ENCODE results near the gene ANKRD13B.

ANKRD13B gene

DNA sequence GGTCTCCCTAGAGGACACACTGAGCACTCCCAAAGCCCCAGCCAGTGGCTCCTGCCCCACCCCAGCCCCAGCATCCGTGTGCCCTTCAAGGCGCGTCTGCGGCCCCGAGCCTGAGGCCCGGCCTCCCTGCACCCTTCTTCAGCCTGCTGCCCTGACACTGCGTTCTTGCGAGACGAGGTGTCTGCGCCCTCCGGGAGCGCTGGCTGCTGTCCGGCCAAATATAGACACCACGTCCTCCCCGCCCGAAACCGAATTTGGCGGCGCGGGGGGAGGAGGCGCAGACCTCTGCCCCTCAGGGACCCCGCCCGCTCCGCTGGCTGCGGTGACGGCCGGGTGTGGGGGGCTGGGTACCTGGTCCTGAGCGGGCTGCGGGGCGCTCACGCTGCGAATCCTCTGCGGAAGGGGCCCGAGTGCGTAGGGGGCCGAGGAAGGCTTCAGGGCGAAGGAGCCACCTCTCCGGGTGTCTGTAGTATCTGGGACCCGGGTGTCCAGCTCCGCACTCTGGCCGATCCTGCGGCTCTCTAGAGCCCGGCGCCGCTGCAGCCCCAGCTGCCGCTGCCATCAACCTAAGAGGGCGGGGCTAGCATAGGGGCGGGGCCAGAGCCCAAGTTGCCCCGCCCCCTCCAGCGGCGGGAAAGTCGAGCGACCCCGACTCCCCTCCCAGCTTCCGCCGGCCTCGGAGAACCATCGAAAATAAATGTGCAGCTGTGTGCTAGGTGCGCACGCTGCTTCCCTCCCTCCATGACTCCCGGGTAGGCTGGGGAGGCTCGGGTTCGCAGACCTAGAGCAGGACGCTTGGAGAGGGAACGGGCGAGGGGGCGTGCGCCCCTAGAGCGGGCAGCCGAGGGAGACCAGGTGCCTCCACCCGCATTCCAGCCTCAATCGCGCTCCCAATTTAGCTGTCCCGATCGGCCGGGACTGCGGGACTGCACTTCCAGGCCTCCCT, 29.7 kb downstream of the ANKRD13B start, which contains the start of gene CORO6 (continued):
- TF ChIP-seq, protein P1, sequence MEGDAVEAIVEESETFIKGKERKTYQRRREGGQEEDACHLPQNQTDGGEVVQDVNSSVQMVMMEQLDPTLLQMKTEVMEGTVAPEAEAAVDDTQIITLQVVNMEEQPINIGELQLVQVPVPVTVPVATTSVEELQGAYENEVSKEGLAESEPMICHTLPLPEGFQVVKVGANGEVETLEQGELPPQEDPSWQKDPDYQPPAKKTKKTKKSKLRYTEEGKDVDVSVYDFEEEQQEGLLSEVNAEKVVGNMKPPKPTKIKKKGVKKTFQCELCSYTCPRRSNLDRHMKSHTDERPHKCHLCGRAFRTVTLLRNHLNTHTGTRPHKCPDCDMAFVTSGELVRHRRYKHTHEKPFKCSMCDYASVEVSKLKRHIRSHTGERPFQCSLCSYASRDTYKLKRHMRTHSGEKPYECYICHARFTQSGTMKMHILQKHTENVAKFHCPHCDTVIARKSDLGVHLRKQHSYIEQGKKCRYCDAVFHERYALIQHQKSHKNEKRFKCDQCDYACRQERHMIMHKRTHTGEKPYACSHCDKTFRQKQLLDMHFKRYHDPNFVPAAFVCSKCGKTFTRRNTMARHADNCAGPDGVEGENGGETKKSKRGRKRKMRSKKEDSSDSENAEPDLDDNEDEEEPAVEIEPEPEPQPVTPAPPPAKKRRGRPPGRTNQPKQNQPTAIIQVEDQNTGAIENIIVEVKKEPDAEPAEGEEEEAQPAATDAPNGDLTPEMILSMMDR (tag by site-specific recombination; IDR thresholded peaks at IDR 0.05), result peak; percentile 19; the same call in 1 of the 2 replicates
- TF ChIP-seq ZNF112 (tag by site-specific recombination; IDR thresholded peaks at IDR 0.05), result no peak
- TF ChIP-seq, protein P2, sequence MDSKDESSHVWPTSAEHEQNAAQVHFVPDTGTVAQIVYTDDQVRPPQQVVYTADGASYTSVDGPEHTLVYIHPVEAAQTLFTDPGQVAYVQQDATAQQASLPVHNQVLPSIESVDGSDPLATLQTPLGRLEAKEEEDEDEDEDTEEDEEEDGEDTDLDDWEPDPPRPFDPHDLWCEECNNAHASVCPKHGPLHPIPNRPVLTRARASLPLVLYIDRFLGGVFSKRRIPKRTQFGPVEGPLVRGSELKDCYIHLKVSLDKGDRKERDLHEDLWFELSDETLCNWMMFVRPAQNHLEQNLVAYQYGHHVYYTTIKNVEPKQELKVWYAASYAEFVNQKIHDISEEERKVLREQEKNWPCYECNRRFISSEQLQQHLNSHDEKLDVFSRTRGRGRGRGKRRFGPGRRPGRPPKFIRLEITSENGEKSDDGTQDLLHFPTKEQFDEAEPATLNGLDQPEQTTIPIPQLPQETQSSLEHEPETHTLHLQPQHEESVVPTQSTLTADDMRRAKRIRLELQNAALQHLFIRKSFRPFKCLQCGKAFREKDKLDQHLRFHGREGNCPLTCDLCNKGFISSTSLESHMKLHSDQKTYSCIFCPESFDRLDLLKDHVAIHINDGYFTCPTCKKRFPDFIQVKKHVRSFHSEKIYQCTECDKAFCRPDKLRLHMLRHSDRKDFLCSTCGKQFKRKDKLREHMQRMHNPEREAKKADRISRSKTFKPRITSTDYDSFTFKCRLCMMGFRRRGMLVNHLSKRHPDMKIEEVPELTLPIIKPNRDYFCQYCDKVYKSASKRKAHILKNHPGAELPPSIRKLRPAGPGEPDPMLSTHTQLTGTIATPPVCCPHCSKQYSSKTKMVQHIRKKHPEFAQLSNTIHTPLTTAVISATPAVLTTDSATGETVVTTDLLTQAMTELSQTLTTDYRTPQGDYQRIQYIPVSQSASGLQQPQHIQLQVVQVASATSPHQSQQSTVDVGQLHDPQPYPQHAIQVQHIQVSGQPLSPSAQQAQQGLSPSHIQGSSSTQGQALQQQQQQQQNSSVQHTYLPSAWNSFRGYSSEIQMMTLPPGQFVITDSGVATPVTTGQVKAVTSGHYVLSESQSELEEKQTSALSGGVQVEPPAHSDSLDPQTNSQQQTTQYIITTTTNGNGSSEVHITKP (tag by site-specific recombination; IDR thresholded peaks at IDR 0.05), result peak; percentile 48; the same call in 1 of the 2 replicates
- no peak for TF ChIP-seq ZNF560 (tag by site-specific recombination; IDR thresholded peaks at IDR 0.05; ENCODE audit: borderline replicate concordance)
- no peak for TF ChIP-seq ZNF266 (tag by site-specific recombination; IDR thresholded peaks at IDR 0.05; ENCODE audit: low read depth)
- no peak for TF ChIP-seq ZNF302 (tag by site-specific recombination; IDR thresholded peaks at IDR 0.05; ENCODE audit: low read depth)
- TF ChIP-seq, protein P3, sequence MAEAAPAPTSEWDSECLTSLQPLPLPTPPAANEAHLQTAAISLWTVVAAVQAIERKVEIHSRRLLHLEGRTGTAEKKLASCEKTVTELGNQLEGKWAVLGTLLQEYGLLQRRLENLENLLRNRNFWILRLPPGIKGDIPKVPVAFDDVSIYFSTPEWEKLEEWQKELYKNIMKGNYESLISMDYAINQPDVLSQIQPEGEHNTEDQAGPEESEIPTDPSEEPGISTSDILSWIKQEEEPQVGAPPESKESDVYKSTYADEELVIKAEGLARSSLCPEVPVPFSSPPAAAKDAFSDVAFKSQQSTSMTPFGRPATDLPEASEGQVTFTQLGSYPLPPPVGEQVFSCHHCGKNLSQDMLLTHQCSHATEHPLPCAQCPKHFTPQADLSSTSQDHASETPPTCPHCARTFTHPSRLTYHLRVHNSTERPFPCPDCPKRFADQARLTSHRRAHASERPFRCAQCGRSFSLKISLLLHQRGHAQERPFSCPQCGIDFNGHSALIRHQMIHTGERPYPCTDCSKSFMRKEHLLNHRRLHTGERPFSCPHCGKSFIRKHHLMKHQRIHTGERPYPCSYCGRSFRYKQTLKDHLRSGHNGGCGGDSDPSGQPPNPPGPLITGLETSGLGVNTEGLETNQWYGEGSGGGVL (tag by site-specific recombination; IDR thresholded peaks at IDR 0.05), result peak; percentile 80
- TF ChIP-seq SETDB1 (IDR thresholded peaks at IDR 0.05; ENCODE audit: insufficient read length, low read length), result no peak
- TF ChIP-seq ZNF514 (tag by site-specific recombination; IDR thresholded peaks at IDR 0.05), result no peak
- no peak for TF ChIP-seq ZBTB21 (tag by site-specific recombination; IDR thresholded peaks at IDR 0.05)
- peak; percentile 55; the same call in 1 of the 2 replicates for TF ChIP-seq KLF1 (tag by site-specific recombination; IDR thresholded peaks at IDR 0.05)
- no peak for TF ChIP-seq KLF7 (tag by site-specific recombination; IDR thresholded peaks at IDR 0.05; ENCODE audit: borderline replicate concordance)
- TF ChIP-seq, protein P4, sequence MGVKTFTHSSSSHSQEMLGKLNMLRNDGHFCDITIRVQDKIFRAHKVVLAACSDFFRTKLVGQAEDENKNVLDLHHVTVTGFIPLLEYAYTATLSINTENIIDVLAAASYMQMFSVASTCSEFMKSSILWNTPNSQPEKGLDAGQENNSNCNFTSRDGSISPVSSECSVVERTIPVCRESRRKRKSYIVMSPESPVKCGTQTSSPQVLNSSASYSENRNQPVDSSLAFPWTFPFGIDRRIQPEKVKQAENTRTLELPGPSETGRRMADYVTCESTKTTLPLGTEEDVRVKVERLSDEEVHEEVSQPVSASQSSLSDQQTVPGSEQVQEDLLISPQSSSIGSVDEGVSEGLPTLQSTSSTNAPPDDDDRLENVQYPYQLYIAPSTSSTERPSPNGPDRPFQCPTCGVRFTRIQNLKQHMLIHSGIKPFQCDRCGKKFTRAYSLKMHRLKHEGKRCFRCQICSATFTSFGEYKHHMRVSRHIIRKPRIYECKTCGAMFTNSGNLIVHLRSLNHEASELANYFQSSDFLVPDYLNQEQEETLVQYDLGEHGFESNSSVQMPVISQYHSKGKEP (tag by site-specific recombination; IDR thresholded peaks at IDR 0.05), result peak; percentile 49; the same call in 1 of the 2 replicates
- peak; percentile 90 for TF ChIP-seq ZBTB17 (tag by site-specific recombination; IDR thresholded peaks at IDR 0.05)
- peak; percentile 46; the same call in 1 of the 2 replicates for TF ChIP-seq ZNF629 (tag by site-specific recombination; IDR thresholded peaks at IDR 0.05)
- TF ChIP-seq, protein P5, sequence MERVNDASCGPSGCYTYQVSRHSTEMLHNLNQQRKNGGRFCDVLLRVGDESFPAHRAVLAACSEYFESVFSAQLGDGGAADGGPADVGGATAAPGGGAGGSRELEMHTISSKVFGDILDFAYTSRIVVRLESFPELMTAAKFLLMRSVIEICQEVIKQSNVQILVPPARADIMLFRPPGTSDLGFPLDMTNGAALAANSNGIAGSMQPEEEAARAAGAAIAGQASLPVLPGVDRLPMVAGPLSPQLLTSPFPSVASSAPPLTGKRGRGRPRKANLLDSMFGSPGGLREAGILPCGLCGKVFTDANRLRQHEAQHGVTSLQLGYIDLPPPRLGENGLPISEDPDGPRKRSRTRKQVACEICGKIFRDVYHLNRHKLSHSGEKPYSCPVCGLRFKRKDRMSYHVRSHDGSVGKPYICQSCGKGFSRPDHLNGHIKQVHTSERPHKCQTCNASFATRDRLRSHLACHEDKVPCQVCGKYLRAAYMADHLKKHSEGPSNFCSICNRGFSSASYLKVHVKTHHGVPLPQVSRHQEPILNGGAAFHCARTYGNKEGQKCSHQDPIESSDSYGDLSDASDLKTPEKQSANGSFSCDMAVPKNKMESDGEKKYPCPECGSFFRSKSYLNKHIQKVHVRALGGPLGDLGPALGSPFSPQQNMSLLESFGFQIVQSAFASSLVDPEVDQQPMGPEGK (tag by site-specific recombination; IDR thresholded peaks at IDR 0.05), result peak; percentile 52; the same call in 1 of the 2 replicates
- TF ChIP-seq ZNF202 (tag by site-specific recombination; IDR thresholded peaks at IDR 0.05; ENCODE audit: borderline replicate concordance), result no peak
- no peak for TF ChIP-seq ZFP37 (tag by site-specific recombination; IDR thresholded peaks at IDR 0.05)
- TF ChIP-seq ZNF596 (tag by site-specific recombination; IDR thresholded peaks at IDR 0.05), result 0 out of 2 replicates have a peak, but pooled peaks have one; percentile 3
- peak; percentile 77 for TF ChIP-seq ZBTB7A (tag by site-specific recombination; IDR thresholded peaks at IDR 0.05; ENCODE audit: low read depth)
